Glutamatergic neuron (in vitro differentiated cells): ENCODE results near the gene NRSN1. TPM values are rescaled to one million over a fixed set of nuclear protein-coding genes. Genes with fewer than 3 reads are reported as not detected.

ENCODE experiments used
- DNase-seq: peaks from one replicate; pipeline ENCODE4 v3.0.0; 2022
- H3K27ac Mint-ChIP-seq: one replicate; pipeline ENCODE4 v1.8.0; 2020; ENCODE audit warnings: mild to moderate bottlenecking, mixed read lengths, inconsistent platforms; ENCODE audit not compliant: unreplicated experiment
- H3K27me3 Mint-ChIP-seq: one replicate; pipeline ENCODE4 v1.8.0; 2020; ENCODE audit warnings: mild to moderate bottlenecking, moderate library complexity, mixed read lengths, inconsistent platforms; ENCODE audit not compliant: unreplicated experiment
- H3K36me3 Mint-ChIP-seq: one replicate; pipeline ENCODE4 v1.8.0; 2020; ENCODE audit warnings: mild to moderate bottlenecking, mixed read lengths, inconsistent platforms; ENCODE audit not compliant: unreplicated experiment
- H3K4me1 Mint-ChIP-seq: one replicate; pipeline ENCODE4 v1.8.0; 2020; ENCODE audit warnings: mild to moderate bottlenecking, low read depth, mixed read lengths, inconsistent platforms; ENCODE audit not compliant: unreplicated experiment
- H3K4me3 Mint-ChIP-seq: one replicate; pipeline ENCODE4 v1.8.0; 2020; ENCODE audit warnings: mild to moderate bottlenecking, mixed read lengths, inconsistent platforms; ENCODE audit not compliant: unreplicated experiment
- H3K9me3 Mint-ChIP-seq: one replicate; pipeline ENCODE4 v1.8.0; 2020; ENCODE audit warnings: mild to moderate bottlenecking, moderate library complexity, mixed read lengths, inconsistent platforms; ENCODE audit not compliant: unreplicated experiment
- total RNA-seq: library from RNA; stranded (reverse); fragmentation: NEBNext Ultra II Directional; extraction: Animal tissue kit (Norgen Biotek cat#: 25700); gene quantifications from one replicate; pipeline ENCODE4 v1.2.1, GENCODE V29; 2021; ENCODE audit not compliant: unreplicated experiment
- TF ChIP-seq, protein P1 (sequence below): fragments of 200-600 bp; sonication (generic); IDR thresholded peaks from one replicate; pipeline ENCODE4 v1.5.0; 2021; ENCODE audit not compliant: partially characterized antibody, unreplicated experiment

The NRSN1 gene
- total RNA-seq, 1 donor from 2014 or later: 5.7 TPM

DNA sequence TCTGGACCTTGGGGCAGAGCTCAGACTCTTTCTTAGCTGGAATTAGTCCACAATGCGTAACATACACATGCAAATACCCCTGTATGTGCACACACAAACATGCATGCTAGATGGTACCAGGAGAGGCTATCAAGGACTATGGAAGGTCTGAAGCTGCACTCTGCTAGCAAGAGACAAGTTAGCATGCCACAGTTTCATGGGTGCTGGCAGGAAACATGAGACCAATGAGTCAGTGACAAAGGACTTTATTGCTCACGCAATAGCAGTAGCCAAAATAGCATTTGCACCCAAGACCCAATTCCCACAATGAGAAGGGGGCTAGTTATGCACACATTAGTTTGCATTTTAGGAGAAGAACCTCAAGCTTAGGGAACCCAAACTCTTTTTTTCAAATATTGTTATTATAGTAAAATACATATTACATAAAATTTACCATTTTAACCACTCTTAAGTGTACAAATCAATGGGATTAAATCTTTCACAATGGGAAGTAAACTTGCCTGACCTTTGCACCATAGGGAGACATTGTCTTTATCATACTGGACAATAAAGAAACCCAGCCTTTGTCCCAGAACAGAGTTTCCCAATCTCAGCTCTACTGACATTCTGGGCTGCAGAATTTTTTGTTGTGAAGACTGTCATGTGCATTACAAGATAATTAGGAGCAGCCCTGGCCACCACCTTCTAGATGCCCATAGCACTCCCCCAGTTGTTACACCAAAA is 69.1 kb downstream of the NRSN1 start:
- TF ChIP-seq, protein P1, sequence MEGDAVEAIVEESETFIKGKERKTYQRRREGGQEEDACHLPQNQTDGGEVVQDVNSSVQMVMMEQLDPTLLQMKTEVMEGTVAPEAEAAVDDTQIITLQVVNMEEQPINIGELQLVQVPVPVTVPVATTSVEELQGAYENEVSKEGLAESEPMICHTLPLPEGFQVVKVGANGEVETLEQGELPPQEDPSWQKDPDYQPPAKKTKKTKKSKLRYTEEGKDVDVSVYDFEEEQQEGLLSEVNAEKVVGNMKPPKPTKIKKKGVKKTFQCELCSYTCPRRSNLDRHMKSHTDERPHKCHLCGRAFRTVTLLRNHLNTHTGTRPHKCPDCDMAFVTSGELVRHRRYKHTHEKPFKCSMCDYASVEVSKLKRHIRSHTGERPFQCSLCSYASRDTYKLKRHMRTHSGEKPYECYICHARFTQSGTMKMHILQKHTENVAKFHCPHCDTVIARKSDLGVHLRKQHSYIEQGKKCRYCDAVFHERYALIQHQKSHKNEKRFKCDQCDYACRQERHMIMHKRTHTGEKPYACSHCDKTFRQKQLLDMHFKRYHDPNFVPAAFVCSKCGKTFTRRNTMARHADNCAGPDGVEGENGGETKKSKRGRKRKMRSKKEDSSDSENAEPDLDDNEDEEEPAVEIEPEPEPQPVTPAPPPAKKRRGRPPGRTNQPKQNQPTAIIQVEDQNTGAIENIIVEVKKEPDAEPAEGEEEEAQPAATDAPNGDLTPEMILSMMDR: no peak
- no peak for DNase-seq

DNA sequence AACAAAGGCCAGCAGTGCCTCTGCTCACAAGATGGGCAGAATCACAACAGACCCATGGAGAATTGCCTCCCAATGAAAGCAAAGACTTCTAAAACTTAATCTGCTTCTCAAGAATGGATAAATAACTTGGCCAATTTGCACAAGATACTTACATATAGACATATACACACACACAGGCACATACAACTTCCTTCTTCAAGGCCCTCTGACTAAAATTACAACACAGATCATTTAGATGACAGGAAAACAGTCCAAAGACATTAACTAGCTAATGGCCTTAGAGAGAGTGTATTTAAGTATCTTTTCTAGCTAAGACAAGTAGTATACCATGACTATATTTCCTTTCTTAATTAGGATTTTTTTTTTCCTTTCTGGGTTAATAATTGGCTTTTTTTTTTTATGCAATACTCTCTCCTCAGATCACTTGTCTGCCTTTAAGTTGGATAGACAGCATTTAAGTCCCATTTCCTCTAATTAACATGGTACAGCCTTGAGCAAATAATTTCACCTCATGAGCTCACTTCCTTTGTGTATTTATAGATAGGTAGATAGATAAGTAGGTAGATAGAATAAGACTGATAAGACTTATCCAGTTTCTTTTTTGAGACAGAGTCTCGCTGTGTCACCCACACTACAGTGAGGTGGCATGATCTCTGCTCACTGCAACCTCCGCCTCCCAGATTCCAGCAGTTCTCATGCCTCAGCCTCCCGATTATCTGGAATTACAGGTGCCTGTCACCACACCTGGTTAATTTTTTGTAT is 70.0 kb downstream of the NRSN1 start:
- Mint-ChIP-seq H3K36me3 (peaks cover 12% of the 10 kb centered on the region), H3K27me3 (peaks cover 2% of the 10 kb centered on the region), H3K27ac (no peak overlapping the region), H3K4me3 (no peak overlapping the region), H3K4me1 (peaks cover 6% of the 10 kb centered on the region), H3K9me3 (no peaks in the 10 kb centered on the region)
- no peak for DNase-seq
- TF ChIP-seq, protein P1: no peak

More for the DNA sequence above, 69.1 kb downstream of the NRSN1 start:
- Mint-ChIP-seq H3K4me3 (no peak overlapping the region), H3K36me3 (peaks cover 5% of the 10 kb centered on the region), H3K4me1 (peaks cover 6% of the 10 kb centered on the region), H3K27ac (no peak overlapping the region), H3K9me3 (no peaks in the 10 kb centered on the region), H3K27me3 (no peaks in the 10 kb centered on the region)

Other genes with a start within 250 kb of the NRSN1 start
- gene DCDC2, start 231.8 kb downstream of the NRSN1 start, total RNA-seq: not detected